ENCODE measurements around the gene PLA2G4B.

The PLA2G4B gene

GRCh38 chr15:41874736-41875135 is 36.1 kb downstream of the PLA2G4B start:
- no peak for TF ChIP-seq CTCF (conservative IDR thresholded peaks at IDR 0.05; ENCODE audit: low read depth, low read length)
- no peak overlapping the region for H3K27ac ChIP-seq
- H3K27me3 ChIP-seq (ENCODE audit: insufficient read depth, low read depth), result peaks cover 50% of the 10 kb centered on the region
- H3K79me2 ChIP-seq (ENCODE audit: insufficient read depth, low read depth), result no peaks in the 10 kb centered on the region
- H3K9ac ChIP-seq, result no peak overlapping the region
- H3K36me3 ChIP-seq (ENCODE audit: insufficient read depth), result no peaks in the 10 kb centered on the region
- no peaks in the 10 kb centered on the region for H4K20me1 ChIP-seq (ENCODE audit: insufficient read depth)
- no peak overlapping the region for H3K4me2 ChIP-seq
- no peak overlapping the region for H3K4me3 ChIP-seq (IDR thresholded peaks at IDR 0.05; ENCODE audit: insufficient read depth, low read depth, low read length)
- H3K4me1 ChIP-seq (ENCODE audit: low read depth, poor library complexity, severe bottlenecking), result no peaks in the 10 kb centered on the region
- no peak overlapping the region for H2AFZ ChIP-seq (ENCODE audit: low read depth)

GRCh38 chr15:41876007-41876406 is 37.4 kb downstream of the PLA2G4B start:
- Histone ChIP-seq H3K36me3 (ENCODE audit: insufficient read depth) (no peaks in the 10 kb centered on the region), H3K27ac (no peak overlapping the region), H3K4me2 (no peak overlapping the region), H3K79me2 (ENCODE audit: insufficient read depth, low read depth) (no peaks in the 10 kb centered on the region), H3K27me3 (ENCODE audit: insufficient read depth, low read depth) (peaks cover 39% of the 10 kb centered on the region), H3K9ac (no peak overlapping the region), H4K20me1 (ENCODE audit: insufficient read depth) (no peaks in the 10 kb centered on the region), H3K4me1 (ENCODE audit: low read depth, poor library complexity, severe bottlenecking) (no peaks in the 10 kb centered on the region), H2AFZ (ENCODE audit: low read depth) (no peak overlapping the region), H3K4me3 (IDR thresholded peaks at IDR 0.05; ENCODE audit: insufficient read depth, low read depth, low read length) (no peak overlapping the region)
- TF ChIP-seq CTCF (conservative IDR thresholded peaks at IDR 0.05; ENCODE audit: low read depth, low read length), result no peak

- Histone ChIP-seq H3K4me2 (no peak overlapping the region), H3K27me3 (ENCODE audit: insufficient read depth, low read depth) (peaks cover 32% of the 10 kb centered on the region), H4K20me1 (ENCODE audit: insufficient read depth) (no peaks in the 10 kb centered on the region), H2AFZ (ENCODE audit: low read depth) (no peak overlapping the region), H3K4me1 (ENCODE audit: low read depth, poor library complexity, severe bottlenecking) (no peaks in the 10 kb centered on the region), H3K36me3 (ENCODE audit: insufficient read depth) (no peaks in the 10 kb centered on the region), H3K27ac (no peak overlapping the region), H3K79me2 (ENCODE audit: insufficient read depth, low read depth) (no peaks in the 10 kb centered on the region), H3K9ac (no peak overlapping the region), H3K4me3 (IDR thresholded peaks at IDR 0.05; ENCODE audit: insufficient read depth, low read depth, low read length) (no peak overlapping the region)
- no peak for TF ChIP-seq CTCF (conservative IDR thresholded peaks at IDR 0.05; ENCODE audit: low read depth, low read length)
Measured at GRCh38 chr15:41876689-41877088, 38.0 kb downstream of the PLA2G4B start.

DNA sequence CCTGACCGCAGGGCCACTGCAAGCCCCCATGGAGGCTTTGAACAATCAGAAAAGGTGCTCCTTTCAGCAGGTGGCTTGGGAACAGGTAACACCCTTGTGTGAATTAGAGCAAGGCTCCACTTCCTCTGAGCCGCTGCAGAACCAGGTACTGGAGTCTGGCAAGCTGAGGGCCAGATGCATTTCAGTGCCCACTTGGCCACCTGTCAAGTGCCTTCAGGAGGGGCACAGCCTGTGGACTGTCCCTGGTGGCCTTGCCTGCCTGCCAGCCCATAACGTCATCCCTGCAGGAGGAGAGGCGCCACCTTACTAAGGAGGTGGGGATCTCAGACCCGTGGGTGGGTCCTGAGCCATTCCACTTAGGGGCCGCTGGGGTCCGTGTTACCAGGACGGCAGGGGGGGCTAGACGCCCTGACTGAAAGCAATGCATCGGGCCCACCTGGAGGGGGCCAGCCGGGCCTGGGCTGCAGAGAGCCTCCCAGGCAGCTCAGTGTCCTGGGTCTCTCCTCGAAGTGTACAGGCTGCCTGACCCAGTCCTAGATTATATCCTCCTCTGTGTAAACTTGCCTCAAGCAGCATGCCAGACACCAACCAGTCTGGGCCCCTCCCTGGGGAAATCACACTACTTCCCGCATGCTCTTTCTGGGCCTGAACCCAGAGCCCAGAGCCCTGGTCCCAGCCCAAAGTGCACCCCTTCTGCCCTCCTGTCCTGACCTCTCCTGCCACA is 39.1 kb downstream of the PLA2G4B start:
- TF ChIP-seq CTCF (conservative IDR thresholded peaks at IDR 0.05; ENCODE audit: low read depth, low read length), result no peak
- Histone ChIP-seq H3K36me3 (ENCODE audit: insufficient read depth) (no peaks in the 10 kb centered on the region), H3K27me3 (ENCODE audit: insufficient read depth, low read depth) (peaks cover 21% of the 10 kb centered on the region), H3K27ac (no peak overlapping the region), H4K20me1 (ENCODE audit: insufficient read depth) (no peaks in the 10 kb centered on the region), H3K9ac (no peak overlapping the region), H3K4me1 (ENCODE audit: low read depth, poor library complexity, severe bottlenecking) (no peaks in the 10 kb centered on the region), H3K79me2 (ENCODE audit: insufficient read depth, low read depth) (no peaks in the 10 kb centered on the region), H3K4me2 (no peak overlapping the region), H3K4me3 (IDR thresholded peaks at IDR 0.05; ENCODE audit: insufficient read depth, low read depth, low read length) (no peak overlapping the region), H2AFZ (ENCODE audit: low read depth) (no peak overlapping the region)
